GM12873 (cell line): ENCODE measurements around the gene RFC2.

Experiments used
- TF ChIP-seq, protein P1 (sequence below): IDR thresholded peaks from 2 replicates; pipeline ENCODE4 v1.5.1; 2012; ENCODE audit warnings: low read depth, mild to moderate bottlenecking, moderate library complexity, low read length, control low read depth; ENCODE audit not compliant: insufficient read depth; ENCODE audit errors: missing control alignments

Gene RFC2

DNA sequence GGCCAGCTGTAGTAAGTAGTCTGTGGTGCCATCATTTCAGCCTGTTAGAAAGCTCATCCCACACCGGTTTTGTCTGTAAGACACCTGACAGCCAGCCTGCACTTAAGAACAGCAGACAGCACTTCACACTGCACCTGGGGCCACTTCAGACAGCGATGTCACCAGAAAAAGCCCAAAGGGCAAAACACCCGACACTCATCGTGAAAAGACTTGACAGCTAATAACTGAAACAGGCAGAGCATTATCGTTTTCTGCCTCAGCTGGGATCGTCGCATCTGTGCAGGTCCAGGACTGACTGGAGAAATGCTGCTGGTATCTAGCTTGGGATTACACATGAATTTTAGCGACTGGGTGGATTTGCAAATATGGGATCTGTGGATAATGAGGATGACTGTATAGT is 61.1 kb downstream of the RFC2 start:
- TF ChIP-seq, protein P1, sequence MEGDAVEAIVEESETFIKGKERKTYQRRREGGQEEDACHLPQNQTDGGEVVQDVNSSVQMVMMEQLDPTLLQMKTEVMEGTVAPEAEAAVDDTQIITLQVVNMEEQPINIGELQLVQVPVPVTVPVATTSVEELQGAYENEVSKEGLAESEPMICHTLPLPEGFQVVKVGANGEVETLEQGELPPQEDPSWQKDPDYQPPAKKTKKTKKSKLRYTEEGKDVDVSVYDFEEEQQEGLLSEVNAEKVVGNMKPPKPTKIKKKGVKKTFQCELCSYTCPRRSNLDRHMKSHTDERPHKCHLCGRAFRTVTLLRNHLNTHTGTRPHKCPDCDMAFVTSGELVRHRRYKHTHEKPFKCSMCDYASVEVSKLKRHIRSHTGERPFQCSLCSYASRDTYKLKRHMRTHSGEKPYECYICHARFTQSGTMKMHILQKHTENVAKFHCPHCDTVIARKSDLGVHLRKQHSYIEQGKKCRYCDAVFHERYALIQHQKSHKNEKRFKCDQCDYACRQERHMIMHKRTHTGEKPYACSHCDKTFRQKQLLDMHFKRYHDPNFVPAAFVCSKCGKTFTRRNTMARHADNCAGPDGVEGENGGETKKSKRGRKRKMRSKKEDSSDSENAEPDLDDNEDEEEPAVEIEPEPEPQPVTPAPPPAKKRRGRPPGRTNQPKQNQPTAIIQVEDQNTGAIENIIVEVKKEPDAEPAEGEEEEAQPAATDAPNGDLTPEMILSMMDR = no peak

DNA sequence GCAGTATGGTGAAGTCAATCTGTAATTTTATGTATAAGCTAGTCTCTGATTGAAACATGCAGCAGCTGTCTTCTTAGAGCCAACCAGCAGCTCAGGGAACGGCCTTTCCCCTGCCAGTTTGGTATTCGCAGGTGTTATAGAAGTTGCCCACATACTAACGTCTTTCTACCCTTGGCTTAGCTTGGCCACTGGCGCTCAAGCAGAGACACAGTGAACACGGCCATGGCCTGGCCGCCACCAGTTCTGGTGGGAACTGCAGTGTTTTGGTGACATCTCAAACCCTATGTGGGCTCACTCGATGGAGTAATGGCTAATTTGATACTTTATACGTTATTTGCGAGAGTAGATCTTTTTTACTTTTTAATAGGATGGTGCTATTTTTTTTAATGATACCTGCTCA is 63.0 kb downstream of the RFC2 start:
- TF ChIP-seq, protein P1 = no peak

DNA sequence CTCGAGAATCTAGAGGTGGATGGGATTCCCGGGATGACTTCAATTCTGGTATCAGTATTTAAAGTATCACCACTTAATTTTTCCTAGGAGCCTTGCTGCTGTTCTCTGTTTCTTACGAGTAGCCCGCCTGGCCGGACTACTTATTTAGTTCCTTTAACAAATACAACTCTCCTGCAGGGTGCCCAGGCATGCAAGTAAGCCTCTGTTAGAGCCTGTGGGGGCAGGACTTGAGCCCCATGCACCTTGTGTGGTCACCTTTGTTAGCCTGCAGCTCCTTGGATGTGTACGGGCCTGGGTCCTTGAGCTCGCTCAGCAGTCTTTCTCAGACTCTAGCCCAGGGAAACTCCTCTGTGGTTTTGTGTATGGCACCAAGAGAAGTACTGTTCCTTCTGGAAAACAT is 63.9 kb downstream of the RFC2 start:
- TF ChIP-seq, protein P1 = no peak

DNA sequence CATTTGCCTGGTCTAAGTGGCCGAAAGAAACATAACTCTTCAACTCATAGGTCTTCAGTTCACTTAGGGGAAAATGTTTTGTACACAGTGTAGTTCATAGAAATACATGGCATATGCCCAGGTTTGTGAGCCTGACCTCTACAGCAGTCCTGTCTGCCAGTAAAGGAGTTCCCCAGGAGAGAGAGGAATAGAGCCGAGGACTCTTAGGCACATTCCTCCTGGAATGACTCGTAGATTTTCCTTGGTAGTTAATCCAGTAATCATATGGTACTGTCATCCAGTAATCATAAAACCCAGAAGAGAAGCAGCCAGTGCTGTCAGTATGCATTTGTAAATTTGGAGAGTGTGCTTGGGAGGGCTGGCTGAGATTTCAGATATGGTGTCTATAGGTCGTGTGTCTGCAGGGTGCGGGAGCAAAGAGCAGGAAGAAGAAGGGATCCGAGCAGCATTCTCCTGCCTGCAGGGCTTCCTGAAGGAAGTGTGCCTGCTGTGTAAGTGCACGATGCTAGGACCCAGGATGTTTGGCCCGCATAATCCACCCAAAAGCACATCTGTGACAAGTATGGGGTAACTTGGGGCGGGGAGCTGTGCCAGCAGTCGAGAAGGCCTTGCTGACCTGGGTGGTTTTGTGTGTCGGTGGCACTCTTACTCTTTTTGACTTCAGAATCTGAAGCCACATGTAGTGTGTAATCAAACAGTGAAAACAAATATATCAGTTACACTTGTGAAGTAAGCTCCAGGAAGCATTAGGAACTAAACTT is 66.1 kb downstream of the RFC2 start:
- TF ChIP-seq, protein P1 = no peak

DNA sequence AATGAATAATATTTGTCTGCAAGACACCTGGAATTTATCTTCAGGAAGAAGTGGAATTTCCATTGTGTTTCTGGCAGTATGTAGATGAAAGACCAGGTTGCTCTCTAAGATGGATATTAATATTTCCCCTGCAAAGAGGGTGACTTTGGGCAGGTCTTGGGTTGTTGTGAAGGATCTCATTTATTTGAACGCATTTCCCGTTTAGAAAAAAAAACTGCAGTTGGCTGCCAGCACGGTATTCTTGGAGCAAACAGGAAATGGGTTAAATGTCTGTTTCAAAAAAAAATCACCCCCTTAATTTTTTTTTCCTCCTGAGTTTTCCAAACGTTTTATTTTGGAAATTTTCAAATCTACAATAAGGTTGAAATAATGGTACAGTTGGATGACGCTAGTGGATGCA is 68.6 kb downstream of the RFC2 start:
- TF ChIP-seq, protein P1 = no peak

DNA sequence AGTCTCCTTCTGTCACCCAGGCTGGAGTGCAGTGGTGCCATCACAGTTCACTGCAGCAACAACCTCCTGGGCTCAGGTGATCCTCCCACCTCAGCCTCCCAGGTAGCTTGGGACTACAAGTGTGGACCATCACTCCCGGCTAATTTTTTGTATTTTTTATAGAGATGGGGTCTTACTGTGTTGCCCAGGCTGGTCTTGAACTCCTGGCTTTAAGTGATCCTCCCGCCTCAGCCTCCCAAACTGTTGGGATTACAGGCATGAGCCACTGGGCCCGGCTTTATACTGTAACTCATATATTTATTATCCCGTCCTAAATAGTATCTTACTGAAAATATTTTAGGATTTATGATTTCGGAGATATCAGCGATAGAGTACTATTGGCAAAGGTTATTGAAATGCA is 69.2 kb downstream of the RFC2 start:
- TF ChIP-seq, protein P1 = no peak

DNA sequence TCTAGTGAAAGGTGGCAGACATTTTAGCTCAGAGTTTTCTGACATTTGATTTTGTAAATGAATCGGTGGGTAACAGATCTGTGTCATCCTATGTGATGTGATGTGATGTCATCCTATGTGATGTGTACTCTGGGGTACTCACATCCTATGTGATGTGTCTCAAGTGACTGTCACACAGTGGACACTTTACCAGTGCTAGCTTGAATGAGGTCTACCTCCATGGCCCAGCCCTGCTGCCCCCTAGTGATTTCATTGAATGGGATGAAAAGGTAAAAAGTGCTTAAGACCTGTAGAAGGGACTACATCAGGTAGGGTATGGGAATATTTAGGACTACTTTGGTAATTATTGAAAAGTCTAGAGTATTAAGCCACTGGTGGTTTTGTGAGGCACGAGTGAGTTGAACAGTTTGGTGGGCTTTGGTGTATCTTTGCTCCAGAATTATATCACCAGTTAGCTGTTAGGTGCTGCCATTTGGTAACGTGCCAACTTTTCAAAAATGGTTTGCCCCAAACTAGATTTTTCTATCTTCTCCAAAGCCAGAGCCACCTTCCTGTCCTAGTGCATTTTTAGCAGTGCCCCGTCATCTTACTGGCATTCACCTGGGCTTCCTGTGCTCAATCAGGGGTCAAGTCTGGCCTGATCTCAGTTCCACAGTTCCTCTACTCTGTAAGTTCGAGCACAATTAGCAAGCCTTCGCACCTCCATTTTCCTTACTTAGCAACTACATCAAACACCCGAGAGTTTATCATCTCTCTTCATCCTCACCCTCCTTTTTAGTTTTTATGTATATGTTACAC is 70.3 kb downstream of the RFC2 start:
- TF ChIP-seq, protein P1 = peak; percentile 47
